ENCODE results near the gene CCNL1.

CCNL1 gene

DNA sequence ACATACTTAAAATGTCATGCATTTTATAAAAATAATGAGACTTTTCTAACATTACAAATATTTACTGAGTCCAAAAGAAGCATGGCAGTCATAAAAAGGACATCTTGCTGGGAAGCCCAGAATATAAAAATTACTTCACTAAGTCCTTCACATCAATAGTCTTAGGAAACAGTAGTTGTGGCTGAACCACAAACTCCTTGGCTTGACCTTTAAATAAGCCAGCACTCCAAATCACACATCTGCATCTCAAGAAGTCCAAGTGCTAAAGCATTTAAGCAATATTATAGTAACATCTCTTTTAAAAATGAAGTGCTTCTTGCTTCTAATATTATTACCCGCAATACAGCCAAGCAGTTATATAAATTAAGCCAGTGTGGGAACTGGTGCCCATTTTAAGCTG is 8.8 kb downstream of the CCNL1 start:
- Histone ChIP-seq H3K27ac (no peak overlapping the region; the same call in 1 of the 2 replicates), H3K9ac (no peak overlapping the region), H2AFZ (ENCODE audit: low read depth) (no peak overlapping the region), H3K4me1 (ENCODE audit: low read depth, poor library complexity, severe bottlenecking) (peaks cover 58% of the 10 kb centered on the region), H3K79me2 (ENCODE audit: insufficient read depth, low read depth) (peaks cover 78% of the 10 kb centered on the region), H4K20me1 (ENCODE audit: insufficient read depth) (peaks cover 49% of the 10 kb centered on the region), H3K27me3 (ENCODE audit: insufficient read depth, low read depth) (no peaks in the 10 kb centered on the region), H3K36me3 (ENCODE audit: insufficient read depth) (peaks cover 91% of the 10 kb centered on the region; the same call in 1 of the 2 replicates), H3K4me3 (IDR thresholded peaks at IDR 0.05; ENCODE audit: insufficient read depth, low read depth, low read length) (no peak overlapping the region), H3K4me2 (no peak overlapping the region)
- TF ChIP-seq, protein P1, sequence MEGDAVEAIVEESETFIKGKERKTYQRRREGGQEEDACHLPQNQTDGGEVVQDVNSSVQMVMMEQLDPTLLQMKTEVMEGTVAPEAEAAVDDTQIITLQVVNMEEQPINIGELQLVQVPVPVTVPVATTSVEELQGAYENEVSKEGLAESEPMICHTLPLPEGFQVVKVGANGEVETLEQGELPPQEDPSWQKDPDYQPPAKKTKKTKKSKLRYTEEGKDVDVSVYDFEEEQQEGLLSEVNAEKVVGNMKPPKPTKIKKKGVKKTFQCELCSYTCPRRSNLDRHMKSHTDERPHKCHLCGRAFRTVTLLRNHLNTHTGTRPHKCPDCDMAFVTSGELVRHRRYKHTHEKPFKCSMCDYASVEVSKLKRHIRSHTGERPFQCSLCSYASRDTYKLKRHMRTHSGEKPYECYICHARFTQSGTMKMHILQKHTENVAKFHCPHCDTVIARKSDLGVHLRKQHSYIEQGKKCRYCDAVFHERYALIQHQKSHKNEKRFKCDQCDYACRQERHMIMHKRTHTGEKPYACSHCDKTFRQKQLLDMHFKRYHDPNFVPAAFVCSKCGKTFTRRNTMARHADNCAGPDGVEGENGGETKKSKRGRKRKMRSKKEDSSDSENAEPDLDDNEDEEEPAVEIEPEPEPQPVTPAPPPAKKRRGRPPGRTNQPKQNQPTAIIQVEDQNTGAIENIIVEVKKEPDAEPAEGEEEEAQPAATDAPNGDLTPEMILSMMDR (conservative IDR thresholded peaks at IDR 0.05; ENCODE audit: low read depth, low read length) = no peak

DNA sequence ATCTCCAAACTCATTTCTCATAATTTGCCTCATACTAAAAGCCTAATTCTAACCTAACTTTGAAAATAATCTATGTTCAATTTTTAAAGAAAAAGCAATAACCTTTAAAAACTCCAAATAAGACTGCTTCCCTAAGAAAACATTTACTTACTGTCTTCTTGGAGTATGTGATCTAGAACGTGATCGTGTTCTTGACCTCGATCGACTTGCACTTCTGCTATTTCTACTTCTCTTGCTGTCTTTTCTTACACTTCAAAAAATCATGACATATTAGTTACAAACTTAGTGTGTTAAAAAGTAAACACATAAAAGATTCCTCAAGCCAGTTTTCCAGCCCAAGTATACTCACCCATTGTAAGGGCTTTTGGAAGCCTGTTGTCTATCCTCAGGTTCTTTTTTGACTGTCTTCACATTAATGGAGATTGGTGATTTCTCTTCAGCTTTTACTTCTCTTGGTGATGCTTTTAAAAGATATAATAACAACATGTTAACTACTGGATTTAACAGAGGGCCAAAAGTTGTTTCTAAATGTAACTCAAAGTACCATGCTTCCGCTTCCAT is 10.7 kb downstream of the CCNL1 start:
- no peak overlapping the region for H3K4me2 ChIP-seq
- H3K27me3 ChIP-seq (ENCODE audit: insufficient read depth, low read depth) = no peaks in the 10 kb centered on the region
- peaks cover 29% of the 10 kb centered on the region for H4K20me1 ChIP-seq (ENCODE audit: insufficient read depth)
- H3K4me1 ChIP-seq (ENCODE audit: low read depth, poor library complexity, severe bottlenecking) = peaks cover 38% of the 10 kb centered on the region
- TF ChIP-seq, protein P1 (conservative IDR thresholded peaks at IDR 0.05; ENCODE audit: low read depth, low read length) = no peak
- H3K36me3 ChIP-seq (ENCODE audit: insufficient read depth) = peaks cover 72% of the 10 kb centered on the region; the same call in 1 of the 2 replicates
- peaks cover 59% of the 10 kb centered on the region for H3K79me2 ChIP-seq (ENCODE audit: insufficient read depth, low read depth)
- H2AFZ ChIP-seq (ENCODE audit: low read depth) = no peak overlapping the region
- no peak overlapping the region for H3K4me3 ChIP-seq (IDR thresholded peaks at IDR 0.05; ENCODE audit: insufficient read depth, low read depth, low read length)
- H3K27ac ChIP-seq = no peak overlapping the region
- H3K9ac ChIP-seq = no peak overlapping the region

GRCh38 chr3:157148196-157148889 is 11.6 kb downstream of the CCNL1 start:
- Histone ChIP-seq H3K9ac (no peak overlapping the region), H3K27me3 (ENCODE audit: insufficient read depth, low read depth) (no peaks in the 10 kb centered on the region), H3K4me3 (IDR thresholded peaks at IDR 0.05; ENCODE audit: insufficient read depth, low read depth, low read length) (no peak overlapping the region), H3K79me2 (ENCODE audit: insufficient read depth, low read depth) (peaks cover 50% of the 10 kb centered on the region), H4K20me1 (ENCODE audit: insufficient read depth) (peaks cover 20% of the 10 kb centered on the region), H3K36me3 (ENCODE audit: insufficient read depth) (peaks cover 63% of the 10 kb centered on the region; the same call in 1 of the 2 replicates), H3K27ac (no peak overlapping the region), H3K4me1 (ENCODE audit: low read depth, poor library complexity, severe bottlenecking) (peaks cover 29% of the 10 kb centered on the region), H2AFZ (ENCODE audit: low read depth) (no peak overlapping the region), H3K4me2 (no peak overlapping the region)
- TF ChIP-seq, protein P1 (conservative IDR thresholded peaks at IDR 0.05; ENCODE audit: low read depth, low read length) = no peak

GRCh38 chr3:157147099-157147803 is 12.7 kb downstream of the CCNL1 start:
- peaks cover 54% of the 10 kb centered on the region; the same call in 1 of the 2 replicates for H3K36me3 ChIP-seq (ENCODE audit: insufficient read depth)
- H3K9ac ChIP-seq = no peak overlapping the region
- peaks cover 13% of the 10 kb centered on the region; the same call in 1 of the 2 replicates for H4K20me1 ChIP-seq (ENCODE audit: insufficient read depth)
- no peak overlapping the region for H3K4me3 ChIP-seq (IDR thresholded peaks at IDR 0.05; ENCODE audit: insufficient read depth, low read depth, low read length)
- H3K4me1 ChIP-seq (ENCODE audit: low read depth, poor library complexity, severe bottlenecking) = peaks cover 19% of the 10 kb centered on the region
- H3K79me2 ChIP-seq (ENCODE audit: insufficient read depth, low read depth) = peaks cover 39% of the 10 kb centered on the region
- peak overlapping the region; percentile 16; the same call in 1 of the 2 replicates for H3K27ac ChIP-seq
- no peaks in the 10 kb centered on the region for H3K27me3 ChIP-seq (ENCODE audit: insufficient read depth, low read depth)
- TF ChIP-seq, protein P1 (conservative IDR thresholded peaks at IDR 0.05; ENCODE audit: low read depth, low read length) = no peak
- H3K4me2 ChIP-seq = no peak overlapping the region
- no peak overlapping the region for H2AFZ ChIP-seq (ENCODE audit: low read depth)

Data from KMS-11 (cell line).